Bone marrow (tissue), 2 donors: ENCODE measurements around the gene PKNOX2.
"Not testable (repeated sequence)": the region's sequence is repeated elsewhere in the genome, so short reads cannot be mapped to it uniquely, and the experiment has no call there.

ENCODE experiments used
- DNase-seq, 2 donors: peaks; one replicate each; lab custom pipeline; 2025; lab: John Stamatoyannopoulos, UW

Gene PKNOX2

GRCh38 chr11:125207866-125208425 is 43.4 kb downstream of the PKNOX2 start:
- no peak for DNase-seq

GRCh38 chr11:125210066-125210465 is 45.5 kb downstream of the PKNOX2 start:
- no peak for DNase-seq

- DNase-seq, result no peak
Observed at GRCh38 chr11:125211191-125211947, 46.8 kb downstream of the PKNOX2 start.

GRCh38 chr11:125211948-125212340 is 47.4 kb downstream of the PKNOX2 start:
- no peak for DNase-seq

- DNase-seq, result no peak
Observed at GRCh38 chr11:125214601-125215565, 50.3 kb downstream of the PKNOX2 start.

GRCh38 chr11:125215976-125216375 is 51.4 kb downstream of the PKNOX2 start:
- DNase-seq, result no peak

- no peak for DNase-seq
Observed at GRCh38 chr11:125218336-125218735, 53.8 kb downstream of the PKNOX2 start.

GRCh38 chr11:125221461-125221860 is 56.9 kb downstream of the PKNOX2 start:
- no peak for DNase-seq

- no peak for DNase-seq
Observed at GRCh38 chr11:125222494-125222893, 57.9 kb downstream of the PKNOX2 start.

GRCh38 chr11:125223161-125223560 is 58.6 kb downstream of the PKNOX2 start:
- not testable (repeated sequence) for DNase-seq

- DNase-seq, result no peak
Observed at GRCh38 chr11:125223901-125224361, 59.4 kb downstream of the PKNOX2 start.

- no peak for DNase-seq
Observed at GRCh38 chr11:125224391-125225021, 60.0 kb downstream of the PKNOX2 start.

- DNase-seq, result no peak
Observed at GRCh38 chr11:125225401-125225800, 60.9 kb downstream of the PKNOX2 start.

- no peak for DNase-seq
Observed at GRCh38 chr11:125226031-125226430, 61.5 kb downstream of the PKNOX2 start.

GRCh38 chr11:125226706-125227105 is 62.2 kb downstream of the PKNOX2 start:
- DNase-seq, result no peak

GRCh38 chr11:125227151-125227550 is 62.6 kb downstream of the PKNOX2 start:
- no peak for DNase-seq

- no peak for DNase-seq
Observed at GRCh38 chr11:125228445-125228844, 63.9 kb downstream of the PKNOX2 start.

- no peak for DNase-seq
Observed at GRCh38 chr11:125228993-125229392, 64.4 kb downstream of the PKNOX2 start.

GRCh38 chr11:125229916-125230315 is 65.4 kb downstream of the PKNOX2 start:
- DNase-seq, result no peak

- no peak for DNase-seq
Observed at GRCh38 chr11:125233116-125233515, 68.6 kb downstream of the PKNOX2 start.

GRCh38 chr11:125233736-125234275 is 69.3 kb downstream of the PKNOX2 start:
- DNase-seq, result no peak

- no peak for DNase-seq
Observed at GRCh38 chr11:125235071-125235471, 70.5 kb downstream of the PKNOX2 start.
